GM19239 (cell line): ENCODE results near the gene PDCD7.
"Not testable (repeated sequence)": the region's sequence is repeated elsewhere in the genome, so short reads cannot be mapped to it uniquely, and the experiment has no call there.

Source experiments
- DNase-seq: peaks from one replicate; pipeline ENCODE4 v3.0.0; 2011; ENCODE audit warnings: low spot score; ENCODE audit not compliant: insufficient read length
- FAIRE-seq: peaks from 2 replicates; lab custom pipeline; 2011; peaks lifted over from hg19 to GRCh38; lab: Jason Lieb, UNC

PDCD7 gene

DNA sequence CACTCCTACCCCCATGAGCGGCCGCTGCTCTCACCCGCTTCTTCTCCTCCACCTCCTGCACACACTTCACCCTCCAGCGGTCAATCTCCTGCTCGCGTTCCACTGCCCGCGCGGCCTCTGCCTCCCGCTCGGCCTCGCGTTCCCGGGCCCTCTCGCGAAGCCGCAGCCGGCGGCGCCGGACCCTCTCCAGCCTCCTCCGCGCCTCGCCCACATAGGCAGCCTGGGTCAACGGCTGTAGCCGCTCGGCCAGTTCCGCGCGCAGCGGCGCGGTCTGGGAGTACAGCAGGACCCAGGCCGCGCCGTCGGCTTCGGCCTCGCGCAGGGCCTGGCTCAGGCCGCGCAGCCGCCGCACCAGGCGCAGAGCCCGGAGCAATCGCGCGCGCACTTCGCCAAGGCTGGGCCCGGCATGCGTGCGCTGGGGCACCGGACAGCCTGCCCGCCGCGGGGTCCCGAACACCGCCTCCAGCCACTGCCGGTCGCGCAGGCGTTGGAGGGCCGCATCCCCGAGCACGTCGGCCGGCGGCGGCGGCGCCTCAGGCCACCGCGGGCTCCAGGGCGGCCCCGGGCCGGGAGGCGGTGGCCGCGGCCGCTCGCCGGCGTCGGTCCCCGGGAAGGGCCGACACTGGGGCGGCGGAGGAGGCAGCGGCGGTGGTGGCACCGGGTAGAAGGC is 595 bp downstream of the PDCD7 start:
- DNase-seq (peak; percentile 71), FAIRE-seq (no peak)

DNA sequence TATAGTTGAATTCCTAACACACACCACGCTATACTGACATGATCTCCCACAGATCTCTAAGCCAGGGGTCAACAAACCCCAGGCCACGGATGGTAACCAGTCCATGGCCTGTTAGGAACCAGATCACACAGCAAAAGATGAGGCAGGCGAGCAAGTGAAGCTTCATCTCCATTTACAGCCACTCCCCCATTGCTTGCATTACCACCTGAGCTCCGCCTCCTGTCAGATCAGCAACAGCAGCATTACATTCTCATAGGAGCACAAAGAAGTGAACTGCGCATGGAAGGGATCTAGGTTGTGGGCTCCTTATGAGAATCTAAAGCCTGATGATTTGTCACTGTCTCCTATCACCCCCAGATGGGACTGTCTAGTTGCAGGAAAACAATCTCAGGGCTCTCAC is 2.7 kb downstream of the PDCD7 start:
- DNase-seq (no peak), FAIRE-seq (no peak)

- FAIRE-seq (no peak), DNase-seq (no peak)
These were observed 18.1 kb downstream of the PDCD7 start for GRCh38 chr15:65115542-65115941.

GRCh38 chr15:65115086-65115485 is 18.5 kb downstream of the PDCD7 start, which contains the start of gene UBAP1L:
Gene UBAP1L (minus strand): TSS chr15:65115200. CDS start chr15:65106215, 8,985 bp downstream.
- FAIRE-seq (no peak), DNase-seq (no peak)

GRCh38 chr15:65110676-65111292 is 22.8 kb downstream of the PDCD7 start:
- DNase-seq, result no peak
- FAIRE-seq, result no peak

DNA sequence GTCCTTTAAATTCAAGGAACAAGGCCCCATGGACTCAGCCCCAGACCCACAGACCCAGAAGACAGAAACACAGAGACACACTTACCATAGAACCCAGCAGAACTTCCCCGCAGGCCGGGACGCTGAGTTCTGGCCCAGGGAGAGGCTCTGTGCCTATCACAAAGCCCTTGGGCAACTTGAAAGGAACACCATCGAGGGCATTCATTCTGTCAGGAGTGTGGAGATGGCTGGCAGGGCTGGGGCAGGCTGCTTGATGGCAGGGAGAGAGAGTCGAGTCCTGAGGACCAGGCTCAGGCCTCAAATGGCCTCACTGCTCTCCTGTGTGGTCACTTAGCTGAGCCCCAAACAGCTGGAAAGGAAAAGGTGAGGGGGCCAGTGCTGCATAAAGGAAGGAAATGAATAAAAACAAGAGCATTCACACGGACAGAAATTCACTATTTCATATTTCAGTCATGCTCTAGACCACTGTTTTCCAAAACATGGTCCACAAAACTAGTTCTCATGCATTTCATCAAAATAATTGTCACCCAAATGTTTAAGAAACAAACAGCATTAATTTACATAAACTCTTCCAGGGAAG is 27.5 kb downstream of the PDCD7 start:
- FAIRE-seq, result no peak
- no peak for DNase-seq

DNA sequence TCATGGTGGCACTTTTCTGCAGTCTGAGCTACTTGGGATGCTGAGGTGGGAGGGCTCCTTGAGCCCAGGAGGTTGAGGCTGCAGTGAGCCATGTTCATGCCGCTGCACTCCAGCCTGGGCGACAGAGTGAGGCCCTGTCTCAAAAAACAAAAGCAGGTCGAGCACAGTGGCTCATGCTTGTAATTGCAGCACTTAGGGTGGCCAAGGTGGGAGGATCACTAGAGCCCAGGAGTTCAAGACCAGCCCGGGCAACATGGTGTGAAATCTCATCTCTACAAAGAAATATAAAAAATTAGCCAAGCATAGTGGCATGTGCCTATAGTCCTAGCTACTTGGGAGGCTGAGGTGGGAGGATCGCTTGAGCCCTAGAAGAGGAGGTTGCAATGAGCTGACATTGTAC is 28.6 kb downstream of the PDCD7 start:
- DNase-seq, result no peak
- no peak for FAIRE-seq

GRCh38 chr15:65102912-65103311 is 30.7 kb downstream of the PDCD7 start:
- no peak for DNase-seq
- FAIRE-seq, result no peak

DNA sequence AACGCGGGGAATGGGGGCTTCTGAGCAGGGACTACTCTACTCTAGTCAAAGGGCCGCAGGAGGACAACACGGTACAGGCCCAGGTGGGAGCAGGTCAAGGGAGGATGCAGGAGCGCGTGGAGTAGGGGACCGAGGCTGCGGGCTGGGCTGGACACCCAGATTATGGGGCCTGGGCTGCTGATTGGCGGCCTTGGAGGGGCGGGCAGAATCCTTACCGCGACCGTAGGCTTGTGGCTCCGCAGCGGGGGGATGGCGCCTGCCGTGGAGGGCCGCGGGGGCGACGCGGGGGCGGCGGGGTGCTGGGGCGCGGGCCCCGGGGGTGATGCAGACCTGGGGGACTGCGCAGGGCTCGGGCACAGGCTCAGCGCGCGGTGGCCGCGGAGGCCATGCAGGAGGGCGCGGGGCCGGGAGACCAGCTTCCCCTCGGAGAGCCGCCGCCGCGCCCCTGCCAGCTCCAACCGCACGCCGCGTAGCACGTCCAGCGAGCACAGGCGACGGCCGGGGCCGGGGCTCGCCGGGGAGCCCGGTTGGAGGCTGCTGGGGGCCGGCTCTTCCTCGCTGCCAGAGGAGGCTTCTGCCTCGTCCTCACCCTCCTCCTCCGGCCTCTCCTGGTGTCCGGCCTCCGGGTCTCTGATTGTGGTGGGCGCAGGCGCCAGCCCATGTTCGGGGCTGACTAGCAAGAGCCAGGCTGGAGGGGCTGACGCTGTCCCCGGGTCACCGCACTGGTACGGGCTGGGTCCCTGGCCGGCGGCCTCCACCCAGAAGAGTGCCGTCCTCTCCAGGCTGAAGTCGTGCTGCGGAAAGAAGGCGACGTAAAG is 31.5 kb downstream of the PDCD7 start:
- DNase-seq (no peak), FAIRE-seq (no peak)

DNA sequence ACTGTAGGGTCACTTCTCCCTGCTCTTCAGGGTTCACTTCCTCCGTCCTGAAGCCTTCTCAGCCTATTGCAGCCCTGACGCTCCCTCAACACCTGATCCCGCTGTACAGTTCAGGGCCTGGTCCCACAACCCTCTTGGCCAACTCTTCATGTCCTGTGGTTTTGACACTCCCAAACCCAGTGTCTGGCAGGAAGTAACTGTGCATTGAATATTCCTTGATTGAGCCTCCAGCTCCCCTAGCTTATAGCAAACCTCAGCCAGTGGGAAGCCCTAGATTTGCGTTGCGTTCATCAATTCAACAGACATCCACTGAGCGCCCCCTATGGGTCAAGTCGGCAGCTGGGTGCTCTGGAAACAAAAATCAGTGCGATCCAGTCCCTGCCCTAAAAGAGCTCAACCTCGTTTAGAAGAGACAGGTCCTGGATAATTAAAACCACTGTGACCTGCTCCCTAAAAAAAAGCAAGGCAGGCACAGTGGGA is 32.2 kb downstream of the PDCD7 start:
- DNase-seq (peak; percentile 72), FAIRE-seq (no peak)

DNA sequence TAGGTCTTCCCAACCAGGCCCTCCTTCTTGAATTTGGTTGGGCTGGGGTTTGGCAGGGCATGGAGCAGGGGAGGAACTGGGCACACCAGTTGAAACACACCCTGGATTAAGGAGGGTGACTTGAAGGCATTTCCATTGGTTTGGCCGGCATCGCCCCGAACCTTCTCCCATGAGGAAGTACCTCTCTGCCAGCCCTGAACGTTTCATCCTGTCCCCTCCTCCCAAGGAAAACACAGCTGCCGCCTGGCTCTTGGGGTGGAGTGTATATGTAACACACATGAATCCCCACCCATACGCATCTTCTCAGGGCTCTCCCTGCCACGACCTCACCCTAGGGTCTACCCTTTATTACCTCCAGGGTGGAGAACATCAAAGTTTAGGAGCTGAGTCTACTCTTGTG is 33.2 kb downstream of the PDCD7 start:
- FAIRE-seq (no peak), DNase-seq (no peak)

DNA sequence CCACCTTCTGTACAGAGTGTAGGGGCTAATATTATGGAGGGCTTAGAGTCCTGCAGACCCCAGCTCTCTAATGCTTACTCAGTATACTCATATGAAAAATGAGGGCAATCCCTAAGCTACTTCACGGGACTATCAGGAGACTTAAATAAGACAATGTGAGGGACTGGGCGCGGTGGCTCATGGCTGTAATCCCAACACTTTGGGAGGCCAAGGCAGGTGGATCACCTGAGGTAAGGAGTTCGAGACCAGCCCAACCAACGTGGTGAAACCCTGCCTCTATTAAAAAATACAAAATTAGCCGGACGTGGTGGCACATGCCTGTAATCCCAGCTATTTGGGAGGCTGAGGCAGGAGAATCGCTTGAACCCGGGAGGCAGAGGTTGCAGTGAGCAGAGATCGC is 33.8 kb downstream of the PDCD7 start:
- not testable (repeated sequence) for DNase-seq, FAIRE-seq

- FAIRE-seq (no peak), DNase-seq (no peak)
These were observed 34.3 kb downstream of the PDCD7 start for GRCh38 chr15:65099336-65099735.

GRCh38 chr15:65097651-65098263 is 35.9 kb downstream of the PDCD7 start:
- DNase-seq (no peak), FAIRE-seq (no peak)

DNA sequence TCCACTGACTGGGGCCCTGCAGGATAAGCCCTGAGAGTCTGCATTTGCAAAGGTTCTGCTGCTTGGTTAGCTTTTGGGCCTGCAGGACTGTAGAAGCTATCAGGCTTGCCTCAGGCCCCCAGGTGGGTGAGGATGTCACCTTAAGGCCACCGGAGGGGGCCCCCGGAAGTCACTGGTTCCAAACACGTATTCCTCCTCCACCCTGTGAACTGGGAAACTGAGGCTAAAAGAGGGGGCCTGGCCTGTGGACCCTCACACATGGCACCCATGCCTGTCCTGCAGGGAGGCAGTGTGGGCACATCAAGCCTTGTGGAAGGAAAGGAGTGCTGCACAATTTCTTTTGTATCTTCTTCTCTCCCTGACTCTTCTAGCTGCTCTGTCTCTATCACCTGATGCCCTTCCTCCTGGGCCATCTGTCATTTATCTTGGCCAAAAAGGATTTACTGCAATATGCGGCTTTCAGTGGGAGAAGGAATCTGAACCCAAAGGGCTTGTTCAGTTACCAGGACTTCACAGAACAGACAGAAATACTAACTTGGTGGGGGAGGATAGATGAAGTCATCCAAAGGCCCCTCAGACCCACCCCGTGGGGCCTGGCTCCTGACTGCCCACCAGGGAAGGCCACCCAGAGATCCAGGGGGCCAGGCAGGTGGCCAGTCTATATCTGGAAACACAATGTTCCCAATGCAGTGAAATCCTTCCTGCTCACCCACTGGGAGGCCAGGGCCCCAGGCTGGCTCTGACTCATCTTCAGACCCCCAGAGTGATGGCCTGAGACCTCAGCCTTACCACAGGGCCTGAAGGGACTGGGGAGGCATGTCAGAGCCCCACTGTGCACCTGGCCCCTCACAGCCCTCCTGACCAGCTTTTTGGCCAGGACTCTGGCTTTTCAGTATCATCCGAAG is 36.9 kb downstream of the PDCD7 start:
- FAIRE-seq, result no peak
- no peak for DNase-seq

DNA sequence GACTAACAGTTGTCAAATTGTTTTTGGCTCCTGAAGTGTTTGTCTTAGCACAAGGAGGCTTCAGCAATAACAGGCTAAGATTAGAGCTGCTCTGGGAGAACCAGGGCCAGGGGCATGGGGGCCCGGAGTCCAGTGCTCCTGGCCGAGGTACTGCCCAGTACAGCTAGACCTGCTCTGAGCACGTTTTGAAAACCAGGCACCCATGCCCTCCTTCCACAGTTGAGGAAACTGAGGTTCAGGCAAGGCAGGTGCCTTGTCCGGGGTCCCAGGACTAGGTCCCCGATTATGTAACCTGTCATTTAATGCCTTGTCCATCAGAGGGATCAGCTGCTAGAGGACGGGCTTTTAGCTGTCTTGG is 37.9 kb downstream of the PDCD7 start:
- no peak for FAIRE-seq

GRCh38 chr15:65095011-65095746 is 38.4 kb downstream of the PDCD7 start:
- no peak for DNase-seq

More for the DNA sequence above, 37.9 kb downstream of the PDCD7 start:
- no peak for DNase-seq

DNA sequence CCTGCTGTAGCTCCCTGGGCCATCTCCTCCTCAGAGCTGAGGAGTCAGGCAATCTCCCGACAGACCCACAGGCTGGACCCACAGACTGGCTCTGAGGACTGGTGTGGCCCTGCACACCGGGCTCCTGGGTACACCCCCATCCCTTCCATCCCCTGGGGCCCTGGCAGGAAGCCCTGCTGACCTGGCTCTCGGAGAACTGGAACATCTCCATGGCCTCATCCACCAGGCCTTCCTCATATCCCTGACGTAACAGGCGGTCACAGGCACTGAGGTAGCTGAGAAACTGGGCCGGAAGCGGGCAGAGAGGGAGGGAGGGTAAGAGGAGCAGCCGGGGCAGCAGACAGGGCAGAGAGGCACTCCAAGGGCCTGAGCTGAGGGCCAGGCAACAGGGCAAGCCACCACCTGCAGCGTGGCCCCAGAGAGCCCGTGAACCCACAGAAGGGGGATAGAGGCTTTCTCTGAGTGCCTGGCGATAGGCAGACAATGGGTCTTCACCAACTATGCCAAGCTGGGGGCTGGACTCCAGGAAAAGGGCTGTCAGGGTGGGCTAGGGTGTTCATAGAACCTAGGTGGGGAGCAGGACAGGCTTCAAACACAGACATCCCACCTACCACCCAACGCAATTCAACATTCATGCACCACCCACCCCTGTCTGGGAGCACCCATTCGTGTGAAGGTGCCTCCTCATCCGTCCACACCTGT is 39.2 kb downstream of the PDCD7 start:
- FAIRE-seq (no peak), DNase-seq (no peak)

More at GRCh38 chr15:65095011-65095746, 38.4 kb downstream of the PDCD7 start:
- FAIRE-seq, result no peak
